GM18508 (cell line): ENCODE results near the gene NINL.
"Not testable (repeated sequence)": the region's sequence is repeated elsewhere in the genome, so short reads cannot be mapped to it uniquely, and the experiment has no call there.

Experiments used
- ATAC-seq: cut with Tn5 transposase; IDR thresholded peaks from one replicate; pipeline ENCODE4 v1.9.1; 2021; ENCODE audit warnings: moderate number of reproducible peaks; ENCODE audit not compliant: insufficient read depth, unreplicated experiment

Gene NINL

DNA sequence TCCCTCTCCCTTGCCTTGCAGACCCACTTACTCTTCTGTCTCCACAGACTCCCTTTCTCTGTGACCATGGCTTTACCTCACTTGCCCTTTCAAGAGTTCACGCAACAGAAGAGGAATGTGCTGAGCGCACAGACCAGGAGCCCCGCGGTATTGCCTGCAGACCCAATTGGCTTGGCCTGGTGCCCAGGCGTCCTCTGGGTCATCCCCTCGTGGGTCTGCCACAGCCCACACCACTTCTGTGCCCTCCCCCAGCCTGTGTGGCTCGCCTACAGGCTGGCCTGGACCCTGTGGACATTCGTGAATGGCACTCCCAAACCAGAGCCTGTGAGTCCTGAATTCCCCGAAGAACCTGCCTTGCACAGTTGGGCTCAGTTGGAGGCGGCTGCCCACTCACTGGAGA is 15.3 kb upstream of the NINL start:
- no peak for ATAC-seq

DNA sequence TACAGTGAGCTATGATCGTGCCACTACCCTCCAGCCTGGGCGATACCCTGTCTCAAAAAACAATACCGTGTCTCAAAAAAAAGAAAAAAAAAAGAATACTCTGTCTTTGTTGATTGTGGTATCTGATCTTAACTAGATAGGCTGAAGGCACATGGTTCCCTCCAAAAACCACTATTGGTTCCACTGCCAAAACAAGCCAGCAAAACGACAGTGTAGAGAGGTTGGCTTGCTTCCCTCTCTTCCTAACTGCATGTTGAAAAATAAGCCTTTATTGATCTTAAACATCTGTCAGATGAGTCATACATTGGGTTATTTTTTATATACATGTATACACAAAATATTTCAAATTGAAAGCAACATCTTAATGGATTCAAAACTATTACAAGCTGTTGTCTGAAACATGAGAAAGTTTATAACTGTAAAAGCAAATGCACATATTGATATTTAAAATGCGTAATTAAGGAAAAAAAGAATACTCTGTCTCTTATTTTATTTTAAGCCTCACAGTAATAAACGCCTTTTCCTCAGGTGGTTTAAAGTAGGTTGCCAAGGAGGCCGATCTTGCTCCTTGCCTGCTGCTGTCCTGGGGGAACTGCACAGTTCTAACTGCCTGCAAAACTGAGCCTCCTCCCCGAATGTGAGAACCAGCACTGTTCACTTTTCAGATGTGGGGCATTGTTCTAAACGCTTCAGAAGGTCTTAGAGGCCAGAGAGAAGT is 7.0 kb upstream of the NINL start:
- ATAC-seq = no peak

DNA sequence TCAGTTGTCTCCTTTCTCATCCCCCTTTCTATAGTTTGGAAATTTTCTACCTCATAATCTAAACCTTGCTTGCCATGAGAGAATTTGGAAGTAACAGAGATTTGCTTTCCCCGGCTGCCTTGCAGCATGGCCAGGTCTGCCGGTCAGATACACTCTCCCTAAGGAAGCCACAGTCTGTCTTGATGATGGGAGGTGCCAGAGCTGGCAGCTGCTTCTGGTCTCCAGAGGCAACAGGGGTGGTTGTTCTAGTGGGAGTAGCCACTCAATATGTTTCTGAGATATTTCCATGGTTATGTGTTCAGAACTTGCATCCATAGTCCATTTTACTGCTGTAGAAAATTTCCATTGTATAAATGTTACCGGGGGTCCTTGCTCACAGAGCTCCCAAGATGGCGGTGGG is 5.4 kb upstream of the NINL start:
- ATAC-seq = not testable (repeated sequence)

DNA sequence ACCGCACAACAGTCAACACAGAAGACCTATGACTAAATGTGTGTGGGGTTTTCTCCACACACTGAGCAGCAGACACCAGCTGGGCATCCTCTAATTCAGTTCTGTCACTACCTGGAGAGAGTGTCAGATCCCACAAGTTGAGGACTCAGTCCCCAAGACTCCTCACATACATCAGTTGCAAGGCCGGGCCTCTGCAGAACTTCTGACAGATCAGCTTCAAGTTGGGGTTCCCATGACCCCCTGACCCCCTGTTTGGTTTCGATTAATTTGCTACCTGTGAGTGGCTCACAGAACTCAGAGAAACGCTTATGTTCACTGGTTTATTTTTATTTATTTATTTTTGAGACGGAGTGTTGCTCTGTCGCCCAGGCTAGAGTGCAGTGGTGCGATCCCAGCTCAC is 3.2 kb upstream of the NINL start:
- ATAC-seq = no peak

DNA sequence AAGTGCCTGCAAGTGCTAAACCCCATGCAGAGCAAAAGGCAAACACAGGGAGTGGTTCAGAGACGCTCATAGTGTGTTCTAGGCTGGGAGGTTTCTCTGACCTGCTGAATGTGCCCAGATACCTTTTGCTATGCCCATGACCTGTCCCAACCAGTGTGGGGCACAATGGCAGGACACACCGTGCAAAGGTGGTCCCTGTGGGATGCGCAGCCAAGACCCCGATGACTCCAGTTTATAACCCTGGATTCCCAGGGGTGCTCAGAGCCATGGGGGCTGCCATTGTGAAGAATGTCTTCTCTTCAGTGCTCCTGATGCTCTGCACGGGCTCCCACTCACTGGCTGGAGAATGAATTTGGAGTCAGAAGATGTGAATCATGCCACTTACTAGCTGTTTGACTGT is 2.2 kb upstream of the NINL start:
- ATAC-seq = no peak

DNA sequence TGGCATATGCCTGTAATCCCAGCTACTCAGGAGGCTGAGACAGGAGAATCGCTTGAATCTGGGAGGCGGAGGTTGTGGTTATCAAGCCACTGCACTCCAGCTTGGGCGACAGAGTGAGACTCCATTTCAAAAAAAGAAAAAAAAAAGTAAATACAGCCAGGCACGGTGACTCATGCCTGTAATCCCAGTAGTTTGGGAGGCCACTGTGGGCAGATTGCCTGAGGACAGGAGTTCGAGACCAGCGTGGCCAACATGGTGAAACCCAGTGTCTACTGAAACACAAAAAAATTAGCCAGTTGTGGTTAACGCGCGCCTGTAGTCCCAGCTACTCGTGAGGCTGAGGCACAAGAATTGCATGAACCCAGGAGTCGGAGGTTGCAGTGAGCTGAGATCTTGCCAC is 1.5 kb upstream of the NINL start:
- no peak for ATAC-seq

DNA sequence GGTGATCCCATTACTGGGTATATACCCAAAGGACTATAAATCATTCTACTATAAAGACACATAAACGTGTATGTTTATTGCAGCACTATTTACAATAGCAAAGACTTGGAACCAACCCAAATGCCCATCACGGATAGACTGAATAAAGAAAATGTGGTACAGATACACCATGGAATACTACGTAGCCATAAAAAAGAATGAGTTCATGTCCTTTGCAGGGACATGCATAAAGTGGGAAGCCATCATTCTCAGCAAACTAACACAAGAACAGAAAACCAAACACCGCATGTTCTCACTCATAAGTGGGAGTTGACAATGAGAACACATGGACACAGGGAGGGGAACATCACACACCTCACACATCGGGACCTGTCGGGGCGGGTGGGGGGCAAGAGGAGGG is 1.7 kb downstream of the NINL start:
- not testable (repeated sequence) for ATAC-seq

DNA sequence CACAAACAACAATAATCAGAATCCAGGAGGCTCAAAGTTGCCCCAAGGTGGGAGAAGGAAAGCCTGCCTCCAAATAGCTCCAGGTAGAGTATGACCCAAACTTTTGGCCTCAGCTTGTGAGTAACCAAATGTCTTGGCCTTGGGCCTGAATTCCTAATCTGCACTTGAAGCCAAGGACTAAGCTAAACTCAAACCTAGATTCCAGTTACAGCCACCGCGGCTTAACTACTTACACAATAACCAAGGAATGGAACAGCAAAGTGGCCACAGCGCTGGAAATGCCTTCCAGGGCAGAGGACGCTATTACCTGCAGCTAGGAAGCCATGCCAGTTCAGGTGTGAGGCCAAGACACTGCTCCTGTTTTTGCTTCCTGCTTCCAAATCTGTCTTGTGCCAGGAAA is 4.6 kb downstream of the NINL start:
- ATAC-seq = no peak

DNA sequence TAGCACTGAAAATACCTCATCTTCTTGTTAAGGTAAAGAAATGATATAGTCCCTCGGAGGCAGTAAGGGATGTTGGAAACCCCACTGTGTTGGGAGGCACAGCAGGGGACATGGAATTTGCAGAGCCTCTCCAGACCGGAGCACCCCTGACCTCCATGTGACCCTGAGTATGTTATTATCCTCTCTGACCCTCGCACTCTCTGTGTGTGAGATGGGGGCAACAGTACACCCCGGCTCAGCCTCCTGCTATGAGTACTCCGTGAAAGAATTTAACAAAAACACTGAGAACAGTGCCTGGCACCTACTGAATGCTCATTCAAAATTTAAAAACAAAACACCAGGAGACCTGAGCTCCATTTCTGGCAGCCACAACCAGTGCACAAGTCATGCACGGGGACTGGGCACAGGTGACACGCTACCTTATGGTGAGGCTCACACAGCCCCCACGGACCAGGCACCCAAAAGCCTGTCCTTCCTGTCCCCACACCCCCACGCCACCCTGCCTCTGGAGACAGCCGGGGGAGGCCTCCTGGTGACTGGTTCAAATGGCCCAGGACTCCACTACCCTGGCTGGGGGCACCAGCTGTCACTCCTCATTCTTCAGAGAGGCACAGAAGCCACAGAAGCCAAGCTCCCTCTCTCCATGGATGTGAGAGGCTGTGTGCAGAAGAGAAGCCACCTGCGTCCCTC is 6.1 kb downstream of the NINL start:
- no peak for ATAC-seq

DNA sequence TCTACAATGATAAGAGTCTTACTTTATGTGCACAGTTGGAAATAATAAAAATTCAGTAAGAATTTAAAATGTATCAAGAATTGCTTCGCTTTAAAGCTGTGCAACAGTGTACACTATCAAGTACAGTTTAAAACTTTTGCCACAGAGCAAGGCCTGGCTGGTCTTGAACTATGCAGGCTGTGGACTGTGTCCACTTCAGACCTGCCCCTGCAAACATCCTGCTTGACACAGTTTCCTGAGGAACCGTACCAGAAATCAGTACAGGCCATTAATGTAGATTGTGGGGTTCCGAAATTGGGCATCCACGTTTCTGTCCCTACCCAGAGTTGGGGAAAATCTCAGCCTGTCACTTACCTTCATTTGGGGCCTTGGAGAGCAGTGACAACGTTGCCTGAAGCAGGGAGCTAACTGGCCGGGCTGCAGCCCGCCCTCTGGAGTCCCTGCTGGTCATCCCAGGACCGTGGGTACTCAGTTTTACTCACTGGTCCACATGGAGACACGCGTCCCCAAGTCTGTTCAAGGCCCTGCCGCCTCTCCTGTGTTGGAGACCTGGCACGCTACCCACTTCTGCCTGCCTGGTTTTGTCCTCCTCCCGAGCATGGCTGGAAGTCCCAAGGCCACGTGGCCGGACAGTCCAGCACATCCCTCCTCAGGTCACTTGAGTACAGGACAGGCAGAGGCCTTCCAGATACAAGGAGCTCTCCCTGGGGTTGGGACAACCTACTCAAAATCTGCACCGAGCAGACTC is 8.4 kb downstream of the NINL start:
- no peak for ATAC-seq

DNA sequence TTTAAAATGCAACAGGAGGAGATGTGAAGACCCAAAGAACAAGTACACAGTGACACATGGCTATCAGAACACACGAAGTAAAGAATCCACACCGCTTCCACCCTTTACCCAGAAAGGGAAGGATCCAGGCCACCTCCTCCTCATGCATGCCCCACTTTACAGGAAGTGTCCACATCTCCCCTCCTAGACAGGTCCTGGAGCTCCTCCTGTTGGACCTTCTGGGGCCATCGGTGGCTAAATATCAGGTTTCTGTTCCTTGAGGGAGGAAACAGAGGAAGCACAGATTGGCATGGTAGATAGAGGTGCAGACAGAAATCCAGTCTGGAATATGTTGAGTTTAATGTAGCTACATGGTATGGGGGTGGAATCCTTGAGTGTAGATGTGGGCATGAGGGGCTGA is 10.9 kb downstream of the NINL start:
- ATAC-seq = no peak

DNA sequence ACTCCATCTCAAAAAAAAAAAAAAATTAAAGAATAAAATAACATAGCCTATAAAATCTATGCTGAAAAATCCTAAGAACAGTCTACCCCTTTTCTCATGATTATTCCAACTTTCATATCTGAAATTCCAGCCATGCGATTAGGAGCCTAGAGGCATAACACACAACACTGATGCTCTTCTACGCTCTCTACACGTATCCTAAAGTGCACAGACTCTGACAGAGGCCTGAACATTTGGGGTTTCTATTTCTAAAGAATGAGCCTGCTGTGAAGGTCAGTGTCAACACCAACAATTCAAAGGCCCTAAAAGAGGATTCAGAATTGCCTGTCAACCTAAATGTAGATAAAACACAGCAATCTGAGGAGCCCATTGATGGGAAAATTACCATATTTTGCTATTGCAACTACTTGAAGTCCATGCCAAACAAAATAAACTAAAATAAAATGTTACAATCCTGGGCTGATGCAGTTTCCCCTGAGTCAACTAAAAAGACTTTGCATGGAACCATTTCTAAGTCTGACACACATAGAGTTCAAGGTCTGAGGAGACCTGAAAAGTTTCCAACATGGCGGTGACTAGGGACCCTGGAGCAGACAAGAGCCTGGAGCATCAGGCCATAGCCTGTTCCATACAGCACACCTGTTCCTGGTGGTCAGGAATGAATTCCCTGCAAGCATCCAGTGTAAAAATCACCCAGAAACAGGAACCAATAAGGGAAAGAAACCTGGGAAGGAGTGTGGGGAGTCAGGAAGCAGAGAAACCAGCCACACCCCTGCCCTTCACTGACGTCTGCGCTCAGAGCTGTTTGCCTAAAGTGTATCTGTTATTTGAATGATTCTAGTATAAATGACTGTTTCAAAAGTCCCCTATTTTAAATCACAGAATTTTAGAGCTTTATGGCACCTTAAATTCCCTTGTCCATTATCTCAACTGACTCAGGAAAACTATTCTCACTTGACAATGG is 11.8 kb downstream of the NINL start:
- no peak for ATAC-seq

DNA sequence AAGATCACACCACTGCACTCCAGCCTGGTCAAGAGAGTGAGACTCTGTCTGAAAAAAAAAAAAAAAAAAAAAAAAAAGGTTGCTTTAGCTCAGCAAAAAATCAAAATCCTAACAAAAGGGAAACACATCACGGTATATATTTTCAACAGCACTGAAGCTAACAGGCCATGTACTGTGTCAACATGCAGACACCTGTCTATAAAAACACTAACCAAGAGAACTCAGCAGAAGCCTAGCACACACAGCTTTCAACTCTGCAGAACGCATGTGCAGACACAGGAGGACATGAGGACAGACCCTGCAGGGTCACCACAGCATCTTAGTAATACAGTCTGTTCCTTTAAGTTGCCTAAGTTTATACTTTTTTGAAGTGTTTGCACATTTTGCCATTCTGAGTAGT is 13.5 kb downstream of the NINL start:
- no peak for ATAC-seq

DNA sequence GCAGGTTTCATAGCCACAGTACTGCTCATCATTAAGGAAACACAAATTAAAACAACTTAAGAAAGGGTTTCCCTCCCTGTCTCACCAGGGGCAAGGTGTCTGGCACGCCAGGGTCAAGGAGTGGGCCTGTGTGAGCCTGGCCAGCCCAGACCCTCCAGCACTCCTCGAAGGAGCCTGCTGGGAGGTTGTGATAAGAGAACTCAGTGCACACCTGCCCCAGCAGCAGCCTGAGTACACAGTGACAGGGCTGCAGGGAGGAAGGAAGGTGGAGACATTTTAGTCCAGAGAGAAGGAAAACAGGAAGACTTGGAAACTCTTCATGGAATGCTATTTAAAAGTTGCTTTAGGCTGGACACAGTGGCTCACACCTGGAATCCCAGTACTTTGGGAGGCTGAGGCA is 14.1 kb downstream of the NINL start:
- ATAC-seq = no peak

DNA sequence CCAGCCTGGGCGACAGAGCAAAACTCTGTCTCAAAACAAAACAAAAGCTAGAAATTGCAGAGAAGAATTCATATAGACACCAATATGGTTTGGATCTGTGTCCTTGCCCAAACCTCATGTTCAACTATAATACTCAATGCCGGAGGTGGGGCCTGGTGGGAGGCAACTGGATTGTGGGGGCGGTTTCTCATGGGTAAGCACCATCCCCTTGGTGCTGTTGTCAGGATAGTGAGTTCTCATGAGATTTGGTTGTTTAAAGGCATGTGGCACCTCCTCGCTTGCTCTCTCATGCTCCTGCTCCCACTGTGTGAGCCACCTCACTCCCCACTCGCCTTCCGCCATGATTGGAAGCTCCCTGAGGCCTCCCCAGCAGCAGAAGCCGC is 15.2 kb downstream of the NINL start:
- ATAC-seq = no peak

DNA sequence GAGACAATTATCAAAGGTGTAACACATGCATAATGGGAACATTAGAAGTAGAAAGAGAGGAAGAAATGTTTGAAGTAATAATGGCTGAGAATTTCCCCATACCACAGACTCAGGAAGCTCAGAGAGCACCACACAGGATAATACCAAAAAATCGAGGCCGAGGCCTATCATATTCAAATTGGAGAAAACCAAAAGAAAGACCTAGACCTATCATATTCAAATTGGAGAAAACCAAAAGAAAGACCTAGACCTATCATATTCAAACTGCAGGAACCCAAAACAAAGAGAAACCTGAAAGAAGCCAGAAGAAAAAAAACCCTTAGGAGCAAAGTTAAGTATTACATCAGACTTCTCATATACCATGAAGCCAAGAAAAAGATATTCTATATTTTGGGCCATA is 18.0 kb downstream of the NINL start:
- no peak for ATAC-seq

DNA sequence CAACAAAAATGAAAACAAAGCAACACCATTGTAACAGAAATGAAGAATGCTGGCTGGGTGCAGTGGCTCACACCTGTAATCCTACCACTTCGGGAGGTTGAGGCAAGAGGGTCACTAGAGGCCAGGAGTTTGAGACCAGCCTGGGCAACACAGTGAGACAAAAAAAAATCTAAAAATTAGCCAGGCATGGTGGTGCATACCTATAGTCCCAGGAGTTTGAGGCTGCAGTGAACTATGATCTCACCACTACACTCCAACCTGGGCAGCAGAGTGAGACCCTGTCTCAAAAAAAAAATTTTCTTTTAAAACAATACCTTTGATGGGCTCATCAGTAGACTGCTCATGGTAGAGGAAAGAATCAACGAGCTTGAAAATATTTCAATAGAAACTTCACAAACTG is 18.5 kb downstream of the NINL start:
- no peak for ATAC-seq

DNA sequence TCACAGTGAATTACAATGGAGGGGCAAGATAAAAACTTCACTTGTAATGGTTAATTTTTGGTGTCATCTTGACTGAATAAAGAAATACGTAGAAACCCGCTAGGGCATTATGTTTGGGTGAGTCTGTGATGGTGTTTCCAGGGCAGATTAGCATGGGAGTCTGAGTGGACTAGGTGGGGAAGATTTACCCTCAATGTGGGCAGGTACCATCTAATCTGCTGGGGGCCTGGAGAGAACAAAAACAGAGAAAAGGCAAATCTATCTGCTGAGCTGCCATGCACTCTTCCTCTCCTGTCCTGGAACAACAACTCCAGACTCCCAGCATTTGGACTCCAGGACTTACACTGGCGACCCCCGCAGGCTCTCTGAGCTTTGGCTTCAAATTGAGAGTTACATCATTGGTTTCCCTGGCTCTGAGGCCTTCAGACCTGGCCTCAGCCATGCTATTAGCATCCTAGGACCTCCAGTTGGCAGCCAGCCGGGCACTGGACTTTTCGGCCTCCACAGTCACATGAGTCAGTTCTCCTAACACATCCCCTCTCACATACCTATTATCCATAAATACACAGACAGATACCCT is 19.7 kb downstream of the NINL start:
- no peak for ATAC-seq

DNA sequence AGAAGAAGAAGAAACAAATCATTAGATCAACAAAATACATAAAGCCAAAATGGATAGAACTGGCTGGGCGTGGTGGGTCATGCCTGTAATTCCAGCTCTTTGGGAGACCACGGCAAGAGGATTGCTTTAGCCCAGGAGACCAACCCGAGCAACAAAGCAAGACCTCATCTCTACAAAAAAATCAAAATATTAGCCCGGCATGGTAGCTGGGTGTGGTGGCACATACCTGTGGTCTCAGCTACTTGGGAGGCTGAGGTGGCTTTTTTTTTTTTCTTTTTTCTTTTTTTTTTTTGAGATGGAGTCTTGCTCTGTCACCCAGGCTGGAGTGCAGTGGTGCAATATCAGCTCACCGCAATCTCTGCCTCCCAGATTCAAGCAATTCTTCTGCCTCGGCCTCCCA is 21.5 kb downstream of the NINL start:
- ATAC-seq = no peak

DNA sequence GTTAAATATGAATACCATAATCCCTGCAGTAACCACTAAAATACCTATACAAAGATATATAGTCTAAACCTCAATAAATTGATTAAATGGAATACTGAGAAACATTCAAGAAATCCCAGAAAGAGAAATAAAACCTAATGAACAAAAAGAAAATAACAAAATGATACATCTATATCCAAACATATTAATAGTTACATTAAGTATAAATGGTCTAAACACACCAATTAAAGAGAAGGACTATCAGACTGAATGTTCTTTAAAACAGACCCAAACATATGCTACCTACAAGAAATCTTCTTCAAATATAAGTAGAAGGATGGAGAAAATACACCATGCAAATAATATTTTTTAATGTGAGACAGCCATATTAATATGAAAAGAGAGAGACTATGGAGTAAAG is 22.0 kb downstream of the NINL start:
- no peak for ATAC-seq
